ENCODE results near the gene DNMT3B.

Gene DNMT3B

DNA sequence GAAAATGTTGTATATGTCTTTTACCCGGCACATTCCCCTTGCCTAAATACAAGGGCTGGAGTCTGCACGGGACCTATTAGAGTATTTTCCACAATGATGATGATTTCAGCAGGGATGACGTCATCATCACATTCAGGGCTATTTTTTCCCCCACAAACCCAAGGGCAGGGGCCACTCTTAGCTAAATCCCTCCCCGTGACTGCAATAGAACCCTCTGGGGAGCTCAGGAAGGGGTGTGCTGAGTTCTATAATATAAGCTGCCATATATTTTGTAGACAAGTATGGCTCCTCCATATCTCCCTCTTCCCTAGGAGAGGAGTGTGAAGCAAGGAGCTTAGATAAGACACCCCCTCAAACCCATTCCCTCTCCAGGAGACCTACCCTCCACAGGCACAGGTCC, 46.3 kb downstream of the DNMT3B start:
- intact Hi-C loops (cut with DNase I): no loop called here
- DNase-seq: no peak

DNA sequence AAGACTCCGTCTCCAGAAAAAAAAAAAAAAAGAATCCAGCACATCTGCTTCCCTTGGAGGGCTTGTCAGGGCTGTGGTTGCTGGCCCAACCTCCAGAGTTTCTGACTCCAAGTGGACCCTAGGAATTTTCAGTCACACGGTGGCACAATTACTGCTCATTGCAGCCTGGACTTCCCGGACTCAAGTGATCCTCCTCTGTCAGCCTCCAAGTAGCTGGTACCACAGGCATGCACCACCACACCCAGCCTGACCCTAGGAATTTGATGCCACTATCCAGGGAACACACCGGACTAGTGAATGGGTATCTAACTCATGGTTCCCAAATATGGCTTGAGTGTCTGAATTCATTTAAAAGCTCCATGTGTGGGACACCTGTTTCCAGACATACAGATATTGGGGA, 47.7 kb downstream of the DNMT3B start:
- intact Hi-C loops (cut with DNase I): no loop called here
- DNase-seq: no peak

DNA sequence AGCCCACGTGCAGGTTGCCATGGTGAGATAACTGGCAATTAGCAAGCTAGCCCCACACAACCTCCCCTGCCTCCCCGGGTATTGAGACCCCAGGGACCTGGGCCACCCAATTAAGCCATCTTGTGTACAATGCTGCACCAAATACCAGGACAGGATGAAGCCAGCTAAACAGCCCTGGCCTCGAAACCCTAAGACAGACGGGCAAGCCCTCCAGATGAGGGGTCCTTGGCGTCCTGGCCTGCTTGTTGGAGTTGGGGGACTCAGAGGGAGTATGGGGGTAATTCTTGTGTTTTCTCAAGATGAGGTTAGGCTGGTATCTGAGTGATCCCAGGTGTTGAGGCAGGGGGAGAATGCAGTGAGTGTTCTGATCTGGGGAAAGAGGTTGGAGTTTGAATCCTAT, 48.8 kb downstream of the DNMT3B start:
- intact Hi-C loops (cut with DNase I): no loop called here

DNA sequence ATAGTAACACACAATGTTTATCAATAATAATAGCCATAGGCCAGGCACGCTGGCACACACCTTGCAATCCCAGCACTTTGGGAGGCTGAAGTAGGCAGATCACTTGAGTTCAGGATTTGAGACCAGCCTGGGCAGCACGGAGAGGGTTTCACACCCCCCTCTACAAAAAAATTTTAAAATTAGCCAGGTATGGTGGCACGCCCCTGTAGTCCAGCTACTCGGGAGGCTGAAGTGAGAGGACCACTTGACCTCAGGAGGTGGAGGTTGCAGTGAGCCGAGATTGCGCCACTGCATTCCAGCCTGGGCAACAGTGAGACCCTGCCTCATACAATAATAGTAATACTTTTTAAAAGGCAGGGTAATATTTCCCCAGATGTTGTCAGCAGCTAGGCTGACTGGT, 49.7 kb downstream of the DNMT3B start:
- no peak for DNase-seq
- intact Hi-C loops (cut with DNase I): no loop called here

More for the DNA sequence above, 48.8 kb downstream of the DNMT3B start:
- no peak for DNase-seq

DNA sequence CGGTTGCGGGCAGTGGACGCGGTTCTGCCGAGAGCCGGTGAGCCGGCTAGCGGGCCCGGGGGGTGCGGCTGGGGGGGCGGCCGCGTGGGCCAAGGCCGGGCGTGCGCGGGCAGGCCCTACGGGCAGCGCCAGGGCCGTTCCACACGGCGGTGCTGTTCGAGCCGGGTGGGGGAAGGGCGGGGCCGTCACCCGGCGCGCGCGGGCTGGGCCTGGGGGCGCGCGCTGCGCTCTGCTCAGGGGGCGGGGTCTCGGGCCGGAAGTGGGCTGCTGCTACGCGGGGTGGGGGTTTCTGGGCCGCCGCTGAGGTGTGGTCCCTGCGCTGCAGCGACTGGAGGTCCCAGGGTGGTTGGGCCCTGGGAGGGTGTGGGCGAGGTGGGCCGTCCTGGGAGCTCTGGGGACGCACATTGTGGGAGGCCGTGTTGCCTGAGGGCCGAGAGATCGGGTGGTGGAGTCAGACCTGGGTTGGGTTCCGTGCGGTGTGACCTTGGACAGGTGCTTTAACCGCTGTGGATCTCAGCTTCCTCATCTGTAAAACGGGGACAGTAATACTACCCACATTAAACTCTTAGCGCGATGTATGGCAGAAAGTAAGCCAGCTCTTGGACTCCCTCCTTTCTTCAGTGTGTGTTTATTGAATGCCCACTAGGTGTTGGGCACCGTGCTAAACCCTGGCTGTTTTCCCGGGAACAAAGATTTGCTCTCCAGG, 58.0 kb downstream of the DNMT3B start:
- intact Hi-C loops (cut with DNase I): no loop called here

DNA sequence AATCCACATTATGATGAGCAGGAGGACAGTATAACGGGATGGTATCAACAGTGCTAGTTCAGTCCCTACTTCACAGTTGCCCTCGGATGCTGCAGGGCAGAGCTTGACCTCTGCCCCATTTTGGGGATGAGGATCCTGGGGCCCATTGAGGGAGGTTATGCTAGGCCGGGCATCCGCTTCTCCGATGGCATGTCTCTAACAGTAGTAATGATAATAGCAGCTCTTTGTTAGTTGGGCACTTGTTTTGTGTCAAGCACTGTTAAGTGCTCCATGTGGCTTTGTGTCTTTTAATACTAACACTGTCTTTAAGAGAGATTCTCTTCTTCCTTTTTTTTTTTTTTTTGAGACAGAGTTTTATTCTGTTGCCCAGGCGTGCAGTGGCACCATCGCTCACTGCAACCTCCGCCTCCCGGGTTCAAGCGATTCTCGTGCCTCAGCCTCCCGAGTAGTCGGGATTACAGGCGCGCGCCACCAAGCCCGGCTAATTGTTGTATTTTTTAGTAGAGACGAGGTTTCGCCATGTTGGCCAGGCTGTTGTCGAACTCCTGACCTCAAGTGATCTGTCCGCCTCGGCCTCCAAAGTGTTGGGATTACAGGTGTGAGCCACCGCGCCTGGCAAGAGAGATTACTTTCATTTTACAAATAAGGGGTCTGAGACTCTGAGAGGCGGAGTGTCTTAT, 58.7 kb downstream of the DNMT3B start:
- intact Hi-C loops (cut with DNase I): no loop called here
- peak in 6 of 42 donors; percentile 19 to 55 (median 24) for DNase-seq

More for the DNA sequence above, 58.0 kb downstream of the DNMT3B start:
- peak in 21 of 42 donors; percentile 22 to 84 (median 72) for DNase-seq

DNA sequence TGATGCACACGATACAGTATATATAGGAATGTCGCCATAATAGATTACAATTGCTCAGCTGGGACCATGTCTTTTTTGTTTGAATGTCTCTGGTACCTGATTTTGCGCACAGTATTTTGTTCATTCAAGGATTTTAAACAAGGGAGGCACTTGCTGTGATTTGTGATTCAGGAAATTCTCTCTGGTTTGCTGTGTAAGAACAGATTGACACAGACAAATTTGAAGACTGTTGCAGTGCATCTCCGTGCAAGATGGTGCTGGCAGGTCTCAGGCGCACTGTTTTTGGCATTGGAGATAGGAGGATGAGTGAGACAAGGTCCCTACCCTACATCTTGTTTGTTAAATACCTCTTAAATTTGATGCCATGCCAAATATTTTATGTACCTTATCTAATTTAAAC, 60.0 kb downstream of the DNMT3B start:
- DNase-seq: no peak
- intact Hi-C loops (cut with DNase I): no loop called here

DNA sequence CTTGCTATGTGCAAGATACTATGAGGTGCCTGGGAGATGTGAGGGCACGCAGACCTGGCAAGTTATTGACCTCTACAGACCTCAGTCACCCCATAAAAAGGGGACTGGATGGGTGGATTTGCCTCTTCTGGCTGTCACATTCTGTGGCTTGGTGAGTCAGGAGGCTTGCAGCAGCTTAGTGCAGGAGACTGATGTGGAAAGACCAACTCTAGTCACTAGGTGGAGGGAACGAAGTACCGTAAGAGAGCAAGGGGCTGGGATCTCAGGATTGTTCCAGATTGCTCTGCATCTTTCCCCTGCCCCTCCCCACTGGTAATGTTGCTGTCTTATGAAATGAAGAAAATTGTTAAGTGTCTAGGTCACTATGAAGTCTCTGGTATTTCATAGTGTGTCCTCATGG, 60.9 kb downstream of the DNMT3B start:
- DNase-seq: peak in 16 of 42 donors; percentile 12 to 65 (median 32)
- intact Hi-C loops (cut with DNase I): no loop called here

DNA sequence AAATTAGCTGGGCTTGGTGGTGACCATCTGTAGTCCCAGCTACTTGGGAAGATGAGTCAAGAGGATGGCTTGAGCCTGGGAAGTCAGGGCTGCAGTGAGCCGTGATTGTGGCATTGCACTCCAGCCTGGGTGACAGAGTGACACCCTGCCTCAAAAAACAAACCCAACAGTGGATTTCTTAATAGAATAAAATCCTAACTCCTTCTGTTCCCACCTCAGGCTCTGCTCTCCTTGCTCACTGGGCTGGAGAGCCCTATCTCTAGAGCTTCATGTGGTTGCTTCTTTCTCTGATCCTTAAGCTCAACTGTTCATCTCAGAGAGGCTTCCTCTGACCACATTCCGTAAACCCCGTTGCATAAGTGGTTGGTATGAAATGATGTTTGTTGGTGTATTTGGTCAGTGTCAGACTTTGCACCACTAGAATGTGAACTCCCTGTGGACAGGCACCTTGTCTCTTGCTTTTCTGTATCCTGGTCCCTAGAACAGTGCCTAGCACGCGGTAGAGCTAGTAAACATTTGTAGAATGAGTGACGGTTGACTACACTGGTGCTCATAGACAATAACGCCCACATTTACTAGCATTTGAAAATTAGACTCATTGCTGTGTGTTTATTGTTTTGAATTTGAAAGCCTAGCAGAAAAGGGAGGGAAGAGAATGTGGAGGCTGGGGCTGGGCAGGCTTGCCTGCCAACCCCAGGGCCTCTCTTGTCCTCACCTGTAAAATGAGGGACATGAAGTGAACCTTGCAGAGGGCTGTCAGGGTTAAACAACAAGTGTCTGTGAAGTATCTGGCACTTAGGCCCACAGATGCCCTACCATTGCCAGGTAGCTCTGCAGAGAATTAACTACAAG, 61.8 kb downstream of the DNMT3B start:
- DNase-seq: no peak
- intact Hi-C loops (cut with DNase I): no loop called here

DNA sequence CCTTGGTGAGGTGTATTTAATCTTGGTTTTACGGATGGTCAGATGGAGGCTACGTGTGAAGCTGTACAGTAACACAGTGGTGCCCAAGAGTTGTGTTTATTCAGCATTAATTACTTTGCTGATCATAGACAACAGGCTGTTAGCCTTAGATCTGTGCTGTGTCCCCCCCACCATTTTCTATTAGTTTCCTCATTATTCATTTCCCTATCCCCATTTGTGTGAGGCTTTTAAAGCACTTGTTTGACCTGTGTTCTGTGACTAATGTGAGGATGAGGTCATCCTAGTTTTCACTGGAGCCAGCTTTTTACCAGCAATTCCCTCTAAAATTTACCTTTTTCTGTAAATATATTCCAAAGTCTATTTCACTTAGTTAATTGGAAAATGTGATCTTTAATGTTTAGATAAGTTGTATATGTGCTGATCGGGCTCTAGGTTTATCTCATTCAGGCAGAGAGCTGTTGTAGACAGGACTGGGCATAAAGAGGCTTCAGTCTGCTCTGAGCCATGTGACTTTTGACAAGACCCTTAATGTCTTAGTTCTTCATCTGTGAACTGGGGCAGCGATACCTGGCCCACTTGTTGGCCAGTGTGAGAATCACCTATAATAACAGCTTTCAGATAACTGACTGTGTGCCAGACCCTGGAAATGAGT, 66.0 kb downstream of the DNMT3B start:
- DNase-seq: no peak
- intact Hi-C loops (cut with DNase I): no loop called here

DNA sequence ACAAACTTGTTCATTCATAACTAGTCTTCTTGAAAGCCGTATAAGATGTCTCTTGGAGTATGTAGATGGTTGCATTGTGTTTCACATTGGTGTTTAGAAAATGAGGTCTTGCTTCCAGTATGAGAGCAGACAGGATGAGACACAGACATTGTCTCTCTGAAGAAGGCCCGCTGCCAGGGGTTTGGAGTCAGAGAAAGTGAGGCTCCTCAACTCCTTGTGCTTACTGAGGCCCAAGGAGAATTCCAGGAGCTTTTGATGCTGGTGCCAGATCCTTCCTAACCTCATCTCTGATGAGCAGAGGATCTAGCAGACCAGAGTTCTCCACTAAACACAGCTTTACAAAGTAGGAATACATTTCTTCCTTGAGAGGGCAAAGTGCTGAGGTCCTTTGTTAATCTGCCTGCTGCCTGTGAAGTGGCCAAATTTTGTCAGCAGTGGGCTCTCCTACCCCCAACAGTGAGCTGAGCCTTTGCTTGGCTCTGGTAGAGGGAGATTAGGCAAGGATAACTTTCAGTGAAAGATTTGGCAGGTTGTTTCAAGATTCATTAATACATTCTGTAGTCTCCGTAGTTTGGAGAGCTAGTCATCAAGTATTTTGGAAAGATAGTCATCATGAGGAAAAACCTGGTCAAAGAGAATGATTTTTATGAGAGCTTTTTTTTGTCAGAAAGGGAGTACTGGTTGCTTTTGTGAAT, 67.3 kb downstream of the DNMT3B start:
- DNase-seq: no peak

DNA sequence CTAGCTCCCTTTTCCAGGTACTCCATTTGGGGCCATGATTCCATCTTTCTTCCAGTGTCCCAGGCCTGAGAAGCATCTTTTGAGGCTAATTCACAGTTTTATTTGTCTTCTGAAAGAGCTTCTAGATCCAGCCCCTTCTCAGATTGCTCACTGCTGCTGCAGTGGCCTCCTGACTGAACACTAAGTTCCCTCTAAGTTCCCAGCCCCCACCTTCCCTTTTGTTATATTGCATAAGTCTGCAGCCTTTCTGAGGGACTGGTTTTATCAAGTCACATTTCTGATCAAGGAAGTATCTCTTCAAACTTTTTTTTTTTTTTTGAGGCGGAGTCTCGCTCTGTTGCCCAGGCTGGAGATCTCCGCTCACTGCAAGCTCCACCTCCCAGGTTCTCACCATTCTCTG, 68.3 kb downstream of the DNMT3B start:
- intact Hi-C loops (cut with DNase I): no loop called here
- DNase-seq: peak in 14 of 42 donors; percentile 16 to 62 (median 31)

More for the DNA sequence above, 67.3 kb downstream of the DNMT3B start:
- intact Hi-C loops (cut with DNase I): no loop called here

DNA sequence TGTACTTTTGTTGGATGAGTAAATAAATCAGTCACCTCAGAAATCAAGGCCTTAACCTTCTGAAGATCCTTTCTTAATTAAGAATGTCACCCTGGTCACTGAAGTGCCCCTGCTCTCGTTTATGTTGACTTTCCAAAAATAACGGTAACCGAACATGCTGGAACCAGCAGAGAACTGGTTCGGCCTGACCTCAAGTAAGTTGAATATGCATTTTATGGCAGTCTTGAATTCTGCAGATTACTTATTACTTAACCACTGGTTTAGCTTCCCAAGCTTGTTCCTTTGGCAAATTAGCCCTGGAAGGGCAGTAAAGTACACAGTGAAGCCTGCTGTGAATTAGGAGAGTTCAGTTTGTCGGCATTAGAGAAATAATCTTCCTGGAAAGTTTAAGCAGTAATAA, 69.8 kb downstream of the DNMT3B start:
- intact Hi-C loops (cut with DNase I): no loop called here
- no peak for DNase-seq

DNA sequence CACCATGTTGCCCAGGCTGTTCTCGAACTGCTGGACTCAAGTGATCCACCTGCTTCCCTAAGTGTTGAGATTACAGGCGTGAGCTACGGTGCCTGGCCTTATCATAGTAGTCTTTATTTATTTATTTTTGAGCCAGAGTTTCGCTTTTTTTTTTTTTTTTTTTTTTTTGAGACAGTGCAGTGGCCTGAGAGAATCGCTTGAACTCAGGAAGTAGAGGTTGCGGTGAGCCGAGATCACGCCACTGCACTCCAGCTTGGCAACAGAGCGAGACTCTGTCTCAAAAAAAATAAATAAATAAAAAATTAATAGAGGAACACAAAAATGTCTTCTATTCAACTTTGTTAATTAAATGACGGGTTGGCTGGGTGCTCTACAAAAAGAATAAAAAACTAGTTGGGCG, 70.5 kb downstream of the DNMT3B start:
- DNase-seq: no peak
- intact Hi-C loops (cut with DNase I): no loop called here

DNA sequence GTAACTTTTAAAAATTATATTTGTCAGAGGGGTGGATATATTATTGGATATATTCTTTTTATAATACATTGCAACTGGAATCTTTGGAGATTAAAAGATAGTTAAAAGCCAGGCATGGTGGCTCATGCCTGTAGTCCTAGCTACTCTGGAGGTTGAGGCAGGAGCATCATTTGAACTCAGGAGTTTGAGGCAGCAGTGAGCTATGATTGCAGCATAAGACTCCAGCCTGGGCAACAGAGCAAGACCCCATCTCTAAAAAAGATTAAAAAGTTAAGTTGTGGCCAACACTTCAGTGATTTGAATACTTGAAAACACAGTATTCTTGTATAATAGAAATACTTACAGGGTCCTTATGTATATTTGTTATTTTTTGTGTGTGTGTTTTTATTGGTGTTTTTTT, 72.8 kb downstream of the DNMT3B start:
- intact Hi-C loops (cut with DNase I): no loop called here
- no peak for DNase-seq

DNA sequence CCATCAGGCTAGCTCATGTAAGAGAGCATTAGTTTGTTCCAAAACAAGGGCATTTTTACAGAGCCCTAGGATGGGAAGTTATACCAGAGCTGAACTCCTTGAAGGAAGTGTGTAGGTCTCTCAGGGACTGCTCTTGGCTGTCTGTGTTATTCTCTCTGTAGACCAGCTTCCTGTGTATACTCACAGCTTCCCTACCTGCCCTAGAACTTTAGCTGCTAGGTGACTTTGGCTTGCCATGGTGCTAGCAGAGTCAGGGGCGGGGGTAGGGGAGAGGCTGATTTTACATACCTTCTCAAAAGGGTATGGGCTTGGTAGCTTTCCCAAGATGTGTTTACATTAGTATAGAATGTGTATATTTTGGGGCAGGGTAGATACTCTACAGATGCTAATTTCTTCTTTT, 75.0 kb downstream of the DNMT3B start:
- DNase-seq: no peak

DNA sequence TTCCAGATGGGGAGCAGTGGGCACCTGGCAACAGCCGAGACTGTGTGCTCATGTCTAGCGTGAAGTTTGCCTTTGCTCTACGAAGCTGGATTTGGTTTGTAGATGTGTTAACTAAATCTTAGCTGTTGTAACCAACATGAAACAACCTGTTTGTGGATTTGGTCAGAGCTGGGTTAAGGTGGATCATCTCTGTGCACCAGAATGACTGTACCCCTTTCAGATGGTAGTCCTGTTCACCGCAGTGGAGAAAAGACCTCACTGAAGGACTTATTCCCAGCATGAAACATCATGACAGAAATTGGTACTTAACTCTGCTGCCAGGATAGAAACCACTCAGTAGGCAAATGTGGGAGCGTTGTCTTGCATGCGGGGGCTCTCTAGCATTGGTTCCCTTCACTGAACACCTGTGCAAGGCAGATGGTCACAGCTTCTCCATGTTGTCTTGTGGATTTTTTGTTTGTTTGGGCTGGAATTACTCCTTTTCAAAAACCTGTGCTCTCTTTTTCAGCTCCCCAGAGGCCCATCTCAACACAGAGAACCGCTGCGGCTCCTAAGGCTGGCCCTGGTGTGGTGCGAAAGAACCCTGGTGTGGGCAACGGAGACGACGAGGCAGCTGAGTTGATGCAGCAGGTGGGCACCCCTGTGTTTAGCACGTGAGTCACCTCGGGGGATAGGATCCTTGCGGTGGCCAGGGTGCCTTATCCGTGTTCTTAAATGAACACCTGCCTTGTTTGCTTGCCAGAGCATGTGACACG, 77.2 kb downstream of the DNMT3B start:
- peak in 1 of 42 donors; percentile 18 for DNase-seq
- intact Hi-C loops (cut with DNase I): no loop called here

More for the DNA sequence above, 75.0 kb downstream of the DNMT3B start:
- intact Hi-C loops (cut with DNase I): no loop called here

DNA sequence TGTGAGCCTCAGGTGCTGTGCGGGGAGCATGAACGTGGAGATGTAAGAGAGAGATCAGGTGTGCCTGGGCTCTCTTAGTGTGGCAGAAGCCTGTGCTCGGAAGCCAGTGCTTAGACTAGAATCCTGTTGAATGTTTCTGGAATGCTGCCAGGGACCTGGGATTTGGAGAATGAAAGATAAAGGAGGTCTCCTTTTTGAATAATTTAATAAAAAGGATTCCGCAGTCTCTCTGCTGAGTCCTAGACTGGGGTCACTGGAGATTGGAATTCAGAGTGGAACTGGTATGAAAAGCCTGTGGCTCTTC, 77.7 kb downstream of the DNMT3B start:
- no peak for DNase-seq
- intact Hi-C loops (cut with DNase I): no loop called here
